A673 (cell line): ENCODE data around the gene NR2E1.

ENCODE experiments used
- EZH2 ChIP-seq: fragments of 200-600 bp; sonication (generic); IDR thresholded peaks from 2 replicates; pipeline ENCODE4 v1.6.1; 2017; ENCODE audit warnings: borderline replicate concordance, low read depth, mild to moderate bottlenecking, mixed read lengths, antibody characterized with exemption, low read length; ENCODE audit not compliant: poor library complexity, severe bottlenecking
- TF ChIP-seq, protein P1 (sequence below): fragments of 300-800, 200-600 bp; sonication (generic); conservative IDR thresholded peaks from 2 replicates; pipeline ENCODE4 v1.5.1; 2017; ENCODE audit warnings: low read depth, mild to moderate bottlenecking, antibody characterized with exemption, low read length, moderate library complexity, mixed read lengths

DNA sequence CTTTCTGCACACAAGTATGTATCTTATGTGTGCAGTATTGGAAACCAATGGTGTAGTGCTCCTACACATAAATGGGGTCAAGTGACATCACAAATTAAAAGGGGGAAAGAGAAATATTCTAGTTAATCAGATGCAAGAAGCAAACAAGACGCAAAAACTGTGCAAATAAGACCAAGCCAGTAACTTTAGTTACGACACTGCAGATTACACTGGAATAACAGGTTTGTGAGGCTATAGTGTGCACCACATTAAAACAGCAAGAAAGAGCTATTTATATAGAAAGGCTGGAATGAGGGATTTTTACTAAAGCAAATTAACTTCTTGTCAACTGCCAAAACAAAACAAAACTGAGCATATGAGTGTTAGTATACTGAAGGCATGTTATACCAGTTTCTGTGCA, 45.8 kb downstream of the NR2E1 start:
- TF ChIP-seq, protein P1, sequence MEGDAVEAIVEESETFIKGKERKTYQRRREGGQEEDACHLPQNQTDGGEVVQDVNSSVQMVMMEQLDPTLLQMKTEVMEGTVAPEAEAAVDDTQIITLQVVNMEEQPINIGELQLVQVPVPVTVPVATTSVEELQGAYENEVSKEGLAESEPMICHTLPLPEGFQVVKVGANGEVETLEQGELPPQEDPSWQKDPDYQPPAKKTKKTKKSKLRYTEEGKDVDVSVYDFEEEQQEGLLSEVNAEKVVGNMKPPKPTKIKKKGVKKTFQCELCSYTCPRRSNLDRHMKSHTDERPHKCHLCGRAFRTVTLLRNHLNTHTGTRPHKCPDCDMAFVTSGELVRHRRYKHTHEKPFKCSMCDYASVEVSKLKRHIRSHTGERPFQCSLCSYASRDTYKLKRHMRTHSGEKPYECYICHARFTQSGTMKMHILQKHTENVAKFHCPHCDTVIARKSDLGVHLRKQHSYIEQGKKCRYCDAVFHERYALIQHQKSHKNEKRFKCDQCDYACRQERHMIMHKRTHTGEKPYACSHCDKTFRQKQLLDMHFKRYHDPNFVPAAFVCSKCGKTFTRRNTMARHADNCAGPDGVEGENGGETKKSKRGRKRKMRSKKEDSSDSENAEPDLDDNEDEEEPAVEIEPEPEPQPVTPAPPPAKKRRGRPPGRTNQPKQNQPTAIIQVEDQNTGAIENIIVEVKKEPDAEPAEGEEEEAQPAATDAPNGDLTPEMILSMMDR = no peak
- TF ChIP-seq EZH2 = no peak
